Stimulated activated naive CD8-positive, alpha-beta T cell treated with anti-CD3 and anti-CD28 coated beads, Interleukin-15, amount 100 ng/mL, for 72 hours (primary cell): ENCODE measurements around the gene SPOCK2.
"Not testable (repeated sequence)": the region's sequence is repeated elsewhere in the genome, so short reads cannot be mapped to it uniquely, and the experiment has no call there.

Source experiments
- ATAC-seq: fragments of 150-1000 bp; cut with Tn5 transposase; 2 replicates; pipeline ENCODE4 v1.10.0; 2021; ENCODE audit warnings: mild to moderate bottlenecking, moderate library complexity
- DNase-seq, 2 donors: peaks; one replicate each; pipeline ENCODE4 v3.0.0; 2021 to 2022
- H3K27ac Mint-ChIP-seq, 2 donors: one replicate each; pipeline ENCODE4 v1.8.0; 2022; ENCODE audit warnings: mild to moderate bottlenecking in 2 of 2, mixed read lengths in 2 of 2, moderate library complexity in 2 of 2
- H3K27me3 Mint-ChIP-seq: one replicate; pipeline ENCODE4 v1.8.0; 2022; ENCODE audit warnings: mixed read lengths
- H3K4me1 Mint-ChIP-seq: one replicate; pipeline ENCODE4 v1.8.0; 2022; ENCODE audit warnings: mild to moderate bottlenecking, mixed read lengths
- H3K4me3 Mint-ChIP-seq, 2 donors: one replicate each; pipeline ENCODE4 v1.8.0; 2022; ENCODE audit warnings: mild to moderate bottlenecking in 2 of 2, mixed read lengths in 2 of 2, moderate library complexity in 1 of 2
- H3K9me3 Mint-ChIP-seq, 2 donors: one replicate each; pipeline ENCODE4 v1.8.0; 2022; ENCODE audit warnings: mixed read lengths in 2 of 2

Gene SPOCK2, protein sequence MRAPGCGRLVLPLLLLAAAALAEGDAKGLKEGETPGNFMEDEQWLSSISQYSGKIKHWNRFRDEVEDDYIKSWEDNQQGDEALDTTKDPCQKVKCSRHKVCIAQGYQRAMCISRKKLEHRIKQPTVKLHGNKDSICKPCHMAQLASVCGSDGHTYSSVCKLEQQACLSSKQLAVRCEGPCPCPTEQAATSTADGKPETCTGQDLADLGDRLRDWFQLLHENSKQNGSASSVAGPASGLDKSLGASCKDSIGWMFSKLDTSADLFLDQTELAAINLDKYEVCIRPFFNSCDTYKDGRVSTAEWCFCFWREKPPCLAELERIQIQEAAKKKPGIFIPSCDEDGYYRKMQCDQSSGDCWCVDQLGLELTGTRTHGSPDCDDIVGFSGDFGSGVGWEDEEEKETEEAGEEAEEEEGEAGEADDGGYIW

DNA sequence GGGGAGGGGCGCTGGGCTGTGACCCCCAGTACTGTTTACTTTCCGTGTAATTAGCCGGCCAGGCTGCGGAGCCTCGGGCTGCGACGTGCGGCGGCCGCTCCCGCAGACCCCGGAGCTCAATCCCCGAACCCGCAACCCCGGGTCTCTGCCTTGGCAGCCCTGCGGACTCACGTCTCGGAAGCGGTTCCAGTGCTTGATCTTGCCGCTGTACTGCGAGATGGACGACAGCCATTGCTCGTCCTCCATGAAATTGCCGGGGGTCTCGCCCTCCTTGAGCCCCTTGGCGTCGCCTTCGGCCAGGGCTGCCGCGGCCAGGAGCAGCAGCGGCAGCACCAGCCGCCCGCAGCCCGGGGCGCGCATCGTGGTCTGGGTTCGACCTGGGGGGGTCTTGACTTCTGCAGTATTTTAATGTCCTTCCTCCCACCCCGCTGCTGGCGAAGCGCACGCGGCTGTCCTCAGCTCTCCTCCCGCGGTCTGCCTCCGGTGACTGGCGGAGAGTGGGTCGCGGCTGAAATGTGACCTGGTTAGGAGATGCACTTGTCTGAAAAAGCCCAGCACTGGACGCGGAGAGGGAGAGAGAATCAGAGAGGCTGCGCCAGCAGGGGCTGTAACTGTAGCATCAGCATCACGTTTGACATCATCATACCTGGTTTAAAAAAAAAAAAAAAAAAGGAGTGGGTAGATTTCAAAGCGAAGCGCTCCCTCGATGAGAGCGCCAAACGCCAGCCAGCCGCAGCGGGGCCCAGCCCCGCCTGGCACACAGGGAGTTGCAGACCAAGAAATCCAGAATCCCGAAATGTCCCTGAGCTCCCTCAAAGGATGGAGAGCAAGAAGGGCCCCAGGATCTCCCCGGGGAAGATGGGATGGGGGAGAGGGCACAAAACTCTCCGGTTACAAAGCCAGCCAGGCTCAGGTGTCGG lies at the start of gene SPOCK2:
TSS of gene SPOCK2 (minus strand) at position 583 of the 920 bp plus-strand sequence. CDS start at position 360, 223 bp downstream.
- Mint-ChIP-seq H3K4me3 (peak within 1 kb of the TSS; percentile 98 to 100), H3K4me1 (peaks cover 66% of the 10 kb centered on the region), H3K27ac (peak within 1 kb of the TSS; percentile 99), H3K9me3 (no peaks in the 10 kb centered on the region), H3K27me3 (no peaks in the 10 kb centered on the region)
- peak; percentile 67 to 76 for DNase-seq
- ATAC-seq = peak; percentile 65

GRCh38 chr10:72137583-72137982 lies 49.2 kb upstream of the SPOCK2 start:
- H3K4me3 Mint-ChIP-seq = no peak overlapping the region
- peaks cover 40% of the 10 kb centered on the region for H3K4me1 Mint-ChIP-seq
- no peak for DNase-seq
- no peak for ATAC-seq
- no peaks in the 10 kb centered on the region for H3K9me3 Mint-ChIP-seq
- H3K27ac Mint-ChIP-seq = no peak overlapping the region
- H3K27me3 Mint-ChIP-seq = no peaks in the 10 kb centered on the region

- not testable (repeated sequence) for H3K9me3 Mint-ChIP-seq, DNase-seq, ATAC-seq, H3K27me3 Mint-ChIP-seq, H3K4me3 Mint-ChIP-seq, H3K27ac Mint-ChIP-seq
- H3K4me1 Mint-ChIP-seq = peaks cover 48% of the 10 kb centered on the region
Observed at GRCh38 chr10:72136225-72136624, 47.9 kb upstream of the SPOCK2 start.

DNA sequence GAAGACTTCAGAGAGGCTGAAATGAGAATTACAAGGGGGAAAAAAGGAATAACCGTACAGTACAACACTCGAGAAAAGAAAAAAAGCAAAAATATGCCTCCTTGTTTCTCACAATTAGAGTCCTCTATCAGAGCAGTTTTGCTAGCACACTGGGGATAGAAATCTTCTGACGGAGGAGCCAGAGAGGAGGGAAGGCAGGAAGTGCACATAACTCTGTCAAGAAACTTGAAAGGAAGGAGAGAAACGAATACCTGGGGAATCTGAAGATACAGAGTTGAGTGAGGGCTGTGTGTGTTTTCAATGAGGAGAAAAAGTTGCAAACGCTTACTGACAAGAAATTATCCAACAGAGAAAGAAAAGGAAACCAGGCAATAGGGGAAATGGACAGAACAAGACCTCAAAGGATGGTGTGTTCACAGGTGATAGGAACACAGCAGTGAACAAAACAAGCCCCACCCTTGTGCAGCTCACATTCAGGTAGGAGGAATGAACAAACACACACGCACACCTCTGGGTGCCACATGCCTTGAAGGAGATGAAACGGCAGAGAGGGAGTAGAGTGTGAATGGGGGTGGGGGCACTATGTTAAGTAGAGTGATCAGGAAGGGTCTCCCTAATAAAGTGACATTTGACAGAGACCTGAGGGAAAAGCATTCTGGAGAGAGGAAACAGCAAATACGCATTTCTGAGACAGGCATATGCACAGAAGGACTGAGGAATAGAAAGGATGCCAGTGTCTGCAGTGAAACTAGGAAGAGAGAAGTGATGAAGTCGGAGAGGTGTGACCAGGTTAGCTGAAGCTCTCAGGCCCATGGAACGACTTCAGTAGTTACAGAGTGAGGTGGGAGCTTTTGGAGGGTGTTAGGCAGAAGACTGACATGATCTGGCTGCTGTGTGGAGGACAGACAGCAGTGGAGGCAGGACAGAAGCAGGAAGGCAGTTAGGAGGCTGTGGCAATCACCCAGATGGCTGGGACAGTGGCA lies 46.7 kb upstream of the SPOCK2 start:
- Mint-ChIP-seq H3K9me3 (no peaks in the 10 kb centered on the region), H3K4me1 (peaks cover 45% of the 10 kb centered on the region), H3K27me3 (no peaks in the 10 kb centered on the region), H3K27ac (peak overlapping the region in 1 of 2 donors; percentile 90), H3K4me3 (peak overlapping the region; percentile 2 to 30)
- DNase-seq (no peak), ATAC-seq (no peak)

DNA sequence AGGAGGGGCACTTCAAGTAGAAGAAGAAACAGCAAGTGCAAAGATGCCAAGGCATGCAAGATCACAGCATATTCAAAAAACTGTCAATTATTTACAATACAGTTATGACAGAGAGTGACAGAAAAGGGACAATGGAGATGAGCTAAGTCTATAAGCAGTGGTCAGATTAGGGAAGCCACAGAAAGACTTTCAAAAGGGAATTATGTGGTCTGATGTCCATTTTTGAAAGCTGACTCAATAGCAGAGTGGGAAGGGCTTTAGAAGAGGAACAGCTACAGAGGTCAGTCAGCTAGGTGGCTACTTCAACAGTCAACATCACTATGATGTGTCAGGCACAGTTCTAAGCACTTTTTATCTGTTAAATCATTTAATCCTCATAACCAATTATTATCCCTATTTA lies 45.2 kb upstream of the SPOCK2 start:
- no peaks in the 10 kb centered on the region for H3K27me3 Mint-ChIP-seq
- H3K4me3 Mint-ChIP-seq = no peak overlapping the region
- DNase-seq = no peak
- H3K9me3 Mint-ChIP-seq = no peaks in the 10 kb centered on the region
- H3K4me1 Mint-ChIP-seq = peaks cover 46% of the 10 kb centered on the region
- no peak overlapping the region for H3K27ac Mint-ChIP-seq
- peak; percentile 71 for ATAC-seq

- DNase-seq (no peak), ATAC-seq (no peak)
- Mint-ChIP-seq H3K4me1 (peaks cover 46% of the 10 kb centered on the region), H3K9me3 (no peaks in the 10 kb centered on the region), H3K27ac (no peak overlapping the region), H3K4me3 (no peak overlapping the region), H3K27me3 (no peaks in the 10 kb centered on the region)
Observed at GRCh38 chr10:72132854-72133253, 44.5 kb upstream of the SPOCK2 start.

- Mint-ChIP-seq H3K27ac (no peak overlapping the region), H3K9me3 (no peaks in the 10 kb centered on the region), H3K27me3 (no peaks in the 10 kb centered on the region), H3K4me1 (peaks cover 35% of the 10 kb centered on the region), H3K4me3 (no peak overlapping the region)
- DNase-seq (no peak), ATAC-seq (no peak)
Observed at GRCh38 chr10:72127571-72127970, 39.2 kb upstream of the SPOCK2 start.

DNA sequence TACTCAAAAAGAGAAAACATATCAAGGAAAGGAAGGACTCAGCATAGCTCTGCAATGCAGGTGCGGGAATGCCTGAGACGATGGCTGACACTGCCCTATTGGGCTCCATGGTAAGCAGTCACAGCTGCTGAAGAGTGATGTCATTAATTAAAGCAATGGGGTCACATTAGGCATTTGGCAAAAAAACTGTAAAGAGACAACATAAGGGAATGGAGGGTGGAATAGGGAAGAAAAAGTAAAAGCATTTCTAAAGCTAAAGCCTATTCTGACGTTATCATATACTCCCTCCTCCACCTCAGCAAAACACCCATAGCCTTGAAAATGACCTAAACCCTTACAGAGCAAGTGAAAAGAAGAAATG lies 38.5 kb upstream of the SPOCK2 start:
- peaks cover 35% of the 10 kb centered on the region for H3K4me1 Mint-ChIP-seq

DNA sequence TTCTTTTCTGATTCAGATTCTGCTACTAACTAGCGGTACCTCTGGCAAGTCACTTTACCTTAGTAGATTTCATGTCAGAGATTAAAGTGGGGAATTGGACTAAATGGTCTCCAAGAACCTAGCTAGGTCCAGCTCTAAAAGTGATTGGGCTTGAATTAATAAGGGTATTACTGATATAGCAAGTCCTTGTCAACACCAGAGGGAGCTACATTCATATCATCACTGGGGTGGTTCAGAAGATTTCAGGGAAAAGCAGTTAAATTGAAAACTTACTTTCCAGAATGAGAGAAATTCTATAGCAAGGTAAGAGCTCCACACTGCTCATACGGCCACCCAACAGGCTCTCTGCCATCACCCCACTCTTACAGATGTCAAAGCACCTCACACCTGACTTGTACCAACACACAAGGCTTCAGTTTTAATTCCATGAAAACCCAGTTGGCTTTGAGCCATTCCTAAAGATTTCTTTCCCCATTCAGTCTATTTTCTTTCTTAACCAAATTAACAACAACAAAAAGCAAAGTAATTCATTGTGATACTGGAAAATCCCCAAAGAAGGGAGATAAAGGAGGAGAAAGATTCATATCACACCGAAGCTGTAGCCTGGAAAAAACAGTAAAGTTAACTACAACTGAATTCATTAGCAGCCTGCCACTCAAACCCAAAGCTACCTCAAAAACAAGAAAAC lies 38.0 kb upstream of the SPOCK2 start:
- Mint-ChIP-seq H3K4me1 (peaks cover 40% of the 10 kb centered on the region), H3K27me3 (no peaks in the 10 kb centered on the region), H3K27ac (no peak overlapping the region), H3K4me3 (no peak overlapping the region), H3K9me3 (no peaks in the 10 kb centered on the region)
- ATAC-seq = no peak
- no peak for DNase-seq

More for the DNA sequence above, 38.5 kb upstream of the SPOCK2 start:
- Mint-ChIP-seq H3K9me3 (no peaks in the 10 kb centered on the region), H3K27me3 (no peaks in the 10 kb centered on the region), H3K4me3 (no peak overlapping the region), H3K27ac (no peak overlapping the region)
- DNase-seq = no peak
- ATAC-seq = no peak

- Mint-ChIP-seq H3K4me1 (peaks cover 39% of the 10 kb centered on the region), H3K27me3 (no peaks in the 10 kb centered on the region), H3K27ac (no peak overlapping the region), H3K4me3 (no peak overlapping the region), H3K9me3 (no peaks in the 10 kb centered on the region)
- ATAC-seq (no peak), DNase-seq (no peak)
Observed at GRCh38 chr10:72124989-72125388, 36.6 kb upstream of the SPOCK2 start.

DNA sequence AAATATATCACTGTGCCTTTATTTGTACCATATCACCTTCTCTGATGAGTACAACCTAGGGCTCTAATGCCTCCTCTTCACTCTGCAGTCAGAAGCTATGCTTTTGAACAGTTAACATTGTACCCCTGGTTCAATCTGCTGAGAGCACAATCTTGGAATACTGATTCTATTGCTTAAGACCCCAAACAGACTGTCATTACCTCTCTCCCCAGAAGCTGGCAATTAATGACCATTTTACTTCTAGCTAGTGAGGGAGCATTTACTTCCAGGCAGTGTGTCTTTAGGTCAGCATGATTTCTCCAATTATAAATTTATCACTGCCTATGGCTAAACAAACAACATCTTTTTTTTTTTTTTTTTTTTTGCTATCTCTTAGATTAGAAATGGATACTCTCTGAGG lies 36.0 kb upstream of the SPOCK2 start:
- DNase-seq = no peak
- Mint-ChIP-seq H3K4me1 (peaks cover 36% of the 10 kb centered on the region), H3K4me3 (no peak overlapping the region), H3K9me3 (no peaks in the 10 kb centered on the region), H3K27me3 (no peaks in the 10 kb centered on the region), H3K27ac (no peak overlapping the region)
- no peak for ATAC-seq

- ATAC-seq (no peak), DNase-seq (no peak)
- Mint-ChIP-seq H3K9me3 (no peaks in the 10 kb centered on the region), H3K27me3 (no peaks in the 10 kb centered on the region), H3K4me1 (peaks cover 36% of the 10 kb centered on the region), H3K4me3 (no peak overlapping the region), H3K27ac (peak overlapping the region in 1 of 2 donors; percentile 22)
Observed at GRCh38 chr10:72123616-72124015, 35.3 kb upstream of the SPOCK2 start.

DNA sequence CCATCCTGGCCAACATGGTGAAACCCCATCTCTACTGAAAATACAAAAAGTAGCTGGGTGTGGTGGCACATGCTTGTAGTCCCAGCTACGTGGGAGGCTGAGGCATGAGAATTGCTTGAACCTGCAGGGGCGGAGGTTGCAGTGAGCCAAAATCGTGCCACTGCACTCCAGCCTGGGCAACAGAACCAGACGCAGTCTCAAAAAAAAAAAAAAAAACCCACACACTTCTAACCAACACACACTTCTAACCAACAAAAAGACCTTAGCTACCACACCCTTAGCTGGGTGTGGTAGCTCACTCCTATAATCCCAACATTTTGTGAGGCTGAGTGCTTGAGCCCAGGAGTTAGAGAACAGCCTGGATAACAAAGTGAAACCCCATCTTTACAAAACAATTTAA lies 33.9 kb upstream of the SPOCK2 start:
- no peak for DNase-seq
- H3K27me3 Mint-ChIP-seq = no peaks in the 10 kb centered on the region
- H3K9me3 Mint-ChIP-seq = peaks cover 4 to 5% of the 10 kb centered on the region in 2 donors
- ATAC-seq = no peak
- peaks cover 36% of the 10 kb centered on the region for H3K4me1 Mint-ChIP-seq
- H3K4me3 Mint-ChIP-seq = peak overlapping the region in 1 of 2 donors; percentile 11
- peak overlapping the region; percentile 9 to 77 for H3K27ac Mint-ChIP-seq

DNA sequence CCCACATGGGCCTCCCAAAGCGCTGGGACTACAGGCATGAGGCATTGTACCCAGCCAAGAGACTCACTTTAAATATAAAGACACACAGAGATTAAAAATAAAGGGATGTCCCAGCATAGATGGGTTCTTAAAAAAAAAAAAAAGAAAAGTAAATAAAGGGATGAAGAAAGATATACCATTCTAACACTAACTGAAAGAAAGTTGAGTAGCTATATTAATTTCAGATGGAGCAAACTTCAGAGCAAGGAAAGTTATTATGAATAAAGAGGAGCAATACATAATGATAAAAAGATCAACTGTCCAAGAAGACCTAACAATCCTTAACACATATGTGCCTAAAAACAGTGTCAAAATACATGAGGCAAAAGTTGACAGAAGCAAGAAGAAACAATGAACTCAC lies 33.0 kb upstream of the SPOCK2 start:
- no peak for DNase-seq
- H3K27ac Mint-ChIP-seq = peak overlapping the region in 1 of 2 donors; percentile 78
- peaks cover 30% of the 10 kb centered on the region for H3K4me1 Mint-ChIP-seq
- peaks cover 4 to 11% of the 10 kb centered on the region in 2 donors for H3K9me3 Mint-ChIP-seq
- H3K4me3 Mint-ChIP-seq = no peak overlapping the region
- no peaks in the 10 kb centered on the region for H3K27me3 Mint-ChIP-seq
- no peak for ATAC-seq
